ENCODE results near the gene VIPR2. TPM values are rescaled to one million over a fixed set of nuclear protein-coding genes. Genes with fewer than 3 reads are reported as not detected.

The VIPR2 gene
- total and polyA plus RNA-seq, 2 experiments from 2014 or later, result 1.3 to 2.7 TPM

GRCh38 chr7:159061674-159062212 is 82.9 kb downstream of the VIPR2 start:
- Histone ChIP-seq H3K4me2 (peak overlapping the region; percentile 71), H3K4me3 (peak overlapping the region; percentile 38), H3K79me2 (replicated peaks; ENCODE audit: insufficient read depth) (no peaks in the 10 kb centered on the region), H3K27me3 (ENCODE audit: insufficient read depth) (peaks cover 6% of the 10 kb centered on the region; the same call in 1 of the 2 replicates), H3F3A (replicated peaks; ENCODE audit: low read depth) (0 out of 2 replicates have a peak, but pooled peaks cover 3% of the 10 kb centered on the region), H2AFZ (peak overlapping the region; percentile 81), H3K4me1 (ENCODE audit: insufficient read depth) (peaks cover 11% of the 10 kb centered on the region), H3K27ac (ENCODE audit: low read depth) (no peak overlapping the region), H4K20me1 (replicated peaks; ENCODE audit: insufficient read depth) (no peaks in the 10 kb centered on the region), H3K36me3 (ENCODE audit: insufficient read depth) (no peaks in the 10 kb centered on the region), H3K9me2 (ENCODE audit: insufficient read depth) (peaks cover 9% of the 10 kb centered on the region; the same call in 1 of the 2 replicates)
- Mint-ChIP-seq H3K27me3 (ENCODE audit: insufficient read depth, low read depth, poor library complexity) (peaks cover 7% of the 10 kb centered on the region), H3K9me3 (peaks cover 44% of the 10 kb centered on the region), H3K4me1 (no peaks in the 10 kb centered on the region), H3K36me3 (ENCODE audit: low read depth) (peaks cover 13% of the 10 kb centered on the region), H3K4me3 (no peak overlapping the region), H3K27ac (no peak overlapping the region)
- DNase-seq (ENCODE audit: low spot score), result peak; percentile 89
- peak; percentile 88 for ATAC-seq
- TF ChIP-seq JUNB (IDR thresholded peaks at IDR 0.05; ENCODE audit: unreplicated experiment), result no peak
- no peak for TF ChIP-seq ZNF114 (CRISPR knock-in tag; IDR thresholded peaks at IDR 0.05)
- no peak for TF ChIP-seq CTCF (conservative IDR thresholded peaks at IDR 0.05; ENCODE audit: low read depth in 2 of 2)
- no peak for TF ChIP-seq NANOG (IDR thresholded peaks at IDR 0.05; ENCODE audit: borderline replicate concordance)
- no peak for TF ChIP-seq STAT1 (IDR thresholded peaks at IDR 0.05; ENCODE audit: unreplicated experiment)
- TF ChIP-seq ZNF462 (CRISPR knock-in tag; IDR thresholded peaks at IDR 0.05), result no peak
- TF ChIP-seq POLR2AphosphoS5 (IDR thresholded peaks at IDR 0.05; ENCODE audit: low read depth), result no peak
- no peak for TF ChIP-seq ZNF331 (CRISPR knock-in tag; IDR thresholded peaks at IDR 0.05; ENCODE audit: low read depth)
- no peak for TF ChIP-seq CREB1 (CRISPR knock-in tag; IDR thresholded peaks at IDR 0.05; ENCODE audit: low read depth)
- no peak for TF ChIP-seq ETS1 (IDR thresholded peaks at IDR 0.05)
- no peak for TF ChIP-seq REST (IDR thresholded peaks at IDR 0.05; ENCODE audit: unreplicated experiment)
- no peak for TF ChIP-seq EZH2phosphoT487 (IDR thresholded peaks at IDR 0.05; ENCODE audit: unreplicated experiment)
- TF ChIP-seq EZH2 (IDR thresholded peaks at IDR 0.05; ENCODE audit: low read depth, unreplicated experiment), result no peak

All from GM23338 (cell line).